HCT116 (cell line): ENCODE measurements around the gene WDPCP. TPM values are rescaled to one million over a fixed set of nuclear protein-coding genes. Genes with fewer than 3 reads are reported as not detected.

Experiments
- ATAC-seq: fragments of 200-7000 bp; cut with Tn5 transposase; 2 replicates; pipeline ENCODE4 v1.9.1; 2020; ENCODE audit warnings: mild to moderate bottlenecking, moderate library complexity
- BruUV-seq: library from RNA; stranded (reverse); fragments of 400-500 nt; replicated peaks from 2 replicates; lab custom pipeline; 2021; lab: Mats Ljungman, UMichigan
- CTCF ChIA-PET: fragments of 300-600 bp; sonication (Branson Sonifier 250); formaldehyde crosslinking; loops from one replicate; lab custom pipeline; 2021; ENCODE audit warnings: antibody characterized with exemption; lab: Charles Lee
- POLR2A ChIA-PET: fragments of 300-600, 350-600 bp; sonication (Branson Sonifier 250); formaldehyde crosslinking; loops from one replicate; lab custom pipeline; 2021; ENCODE audit warnings: antibody characterized with exemption; lab: Charles Lee
- RAD21 ChIA-PET, 2 experiments: fragments of 300-600 bp; sonication (Branson Sonifier 250); formaldehyde crosslinking; loops; one replicate each; lab custom pipeline; 2023; ENCODE audit warnings: low total read pairs in 2 of 2; ENCODE audit not compliant: uncharacterized antibody in 2 of 2, unreplicated experiment in 2 of 2, low non-redundant PET in 1 of 2; lab: Charles Lee
- DNase-seq: peaks from one replicate; pipeline ENCODE4 v3.0.0-alpha.2; 2010; ENCODE audit warnings: low read depth, low spot score
- H2AFZ ChIP-seq: fragments of 200-600 bp; shearing (Covaris generic), sonication (generic); 2 replicates; pipeline ENCODE4 v1.6.1; 2017; ENCODE audit warnings: low read depth, mixed run types, mixed read lengths, antibody characterized with exemption, low read length; ENCODE audit not compliant: poor library complexity, severe bottlenecking
- H3K27ac ChIP-seq: 2 replicates; pipeline ENCODE4 v1.5.1; 2012; ENCODE audit warnings: low read depth, low read length
- H3K27me3 ChIP-seq: fragments of 200-600 bp; sonication (generic); 2 replicates; pipeline ENCODE4 v1.6.1; 2016; ENCODE audit warnings: mixed run types, low read length, mixed read lengths; ENCODE audit not compliant: insufficient read depth
- H3K36me3 ChIP-seq, 2 experiments: fragments of 200-500 bp in 1 of 2; fragments of 200-600 bp in 1 of 2; sonication (Bioruptor generic) in 1 of 2; sonication (generic) in 1 of 2; 2 replicates each; pipeline versions ENCODE4 v1.5.1 to v1.6.1; 2014 to 2016; ENCODE audit warnings: low read length in 2 of 2, inconsistent platforms in 1 of 2, mixed read lengths in 1 of 2, mixed run types in 1 of 2; ENCODE audit not compliant: insufficient read depth in 2 of 2, control insufficient read depth in 1 of 2
- H3K4me1 ChIP-seq, 2 experiments: fragments of 200-600 bp in 1 of 2; sonication (generic) in 1 of 2; 2 replicates each; pipeline versions ENCODE4 v1.5.1 to v1.6.1; 2012 to 2017; ENCODE audit warnings: low read length in 2 of 2, inconsistent platforms in 1 of 2, mild to moderate bottlenecking in 1 of 2, mixed read lengths in 1 of 2, mixed run types in 1 of 2, moderate library complexity in 1 of 2; ENCODE audit not compliant: insufficient read depth in 2 of 2, control insufficient read depth in 1 of 2
- H3K4me2 ChIP-seq: fragments of 200-600 bp; sonication (generic); 2 replicates; pipeline ENCODE4 v1.6.1; 2017; ENCODE audit warnings: mixed run types, low read length, mixed read lengths
- H3K4me3 ChIP-seq, 2 experiments: fragments of 200-600 bp in 1 of 2; sonication (generic) in 1 of 2; replicated peaks in 1 of 2; 2 replicates each; pipeline ENCODE4 v1.5.1; 2011 to 2016; ENCODE audit warnings: low read length in 2 of 2, control low read depth in 1 of 2, low read depth in 1 of 2, mild to moderate bottlenecking in 1 of 2, mixed read lengths in 1 of 2, mixed run types in 1 of 2
- H3K79me2 ChIP-seq: fragments of 200-600 bp; sonication (generic); 2 replicates; pipeline ENCODE4 v1.6.1; 2017; ENCODE audit warnings: mild to moderate bottlenecking, mixed run types, low read length, moderate library complexity, mixed read lengths; ENCODE audit not compliant: insufficient read depth
- H3K9ac ChIP-seq: fragments of 200-600 bp; sonication (generic); 2 replicates; pipeline ENCODE4 v1.6.1; 2016; ENCODE audit warnings: low read length, mixed read lengths
- H3K9me2 ChIP-seq: fragments of 200-600 bp; sonication (generic), shearing (Covaris generic); 2 replicates; pipeline ENCODE4 v1.6.1; 2017; ENCODE audit warnings: mixed run types, mild to moderate bottlenecking, moderate library complexity; ENCODE audit not compliant: insufficient read depth
- H3K9me3 ChIP-seq, 2 experiments: fragments of 200-500 bp in 1 of 2; fragments of 200-600 bp in 1 of 2; sonication (Bioruptor generic) in 1 of 2; sonication (generic) in 1 of 2; 2 replicates each; pipeline ENCODE4 v1.6.1; 2014 to 2017; ENCODE audit warnings: low read length in 2 of 2, mixed read lengths in 2 of 2, inconsistent platforms in 1 of 2, low read depth in 1 of 2, mild to moderate bottlenecking in 1 of 2, mixed run types in 1 of 2, moderate library complexity in 1 of 2; ENCODE audit not compliant: control insufficient read depth in 1 of 2, insufficient read depth in 1 of 2
- H4K20me1 ChIP-seq: fragments of 200-600 bp; sonication (generic), shearing (Covaris generic); 2 replicates; pipeline ENCODE4 v1.6.1; 2017; ENCODE audit warnings: mixed run types, mild to moderate bottlenecking, moderate library complexity; ENCODE audit not compliant: insufficient read depth
- CTCF ChIP-seq, 3 experiments: fragments of 200-600 bp in 1 of 3; sonication (generic) in 1 of 3; IDR thresholded peaks in 2 of 3; conservative IDR thresholded peaks in 1 of 3; 2 replicates each; pipeline ENCODE4 v1.5.1; 2012 to 2017; ENCODE audit warnings: low read depth in 2 of 3, low read length in 2 of 3, antibody characterized with exemption in 1 of 3, borderline replicate concordance in 1 of 3, control low read depth in 1 of 3, mild to moderate bottlenecking in 1 of 3, mixed read lengths in 1 of 3, mixed run types in 1 of 3, moderate library complexity in 1 of 3; ENCODE audit not compliant: insufficient read depth in 1 of 3
- ELF1 ChIP-seq: IDR thresholded peaks from 2 replicates; pipeline ENCODE4 v1.6.1; 2012; ENCODE audit warnings: low read depth, borderline replicate concordance
- EZH2 ChIP-seq: fragments of 200-600 bp; sonication (generic); IDR thresholded peaks from 2 replicates; pipeline ENCODE4 v1.6.1; 2017; ENCODE audit warnings: antibody characterized with exemption, mixed run types
- EZH2phosphoT487 ChIP-seq: fragments of 200-600 bp; IDR thresholded peaks from 2 replicates; pipeline ENCODE4 v1.6.1; 2018; ENCODE audit warnings: antibody characterized with exemption, borderline replicate concordance
- JUND ChIP-seq: IDR thresholded peaks from 2 replicates; pipeline ENCODE4 v1.6.1; 2012
- SIN3A ChIP-seq: IDR thresholded peaks from 2 replicates; pipeline ENCODE4 v1.6.1; 2012; ENCODE audit warnings: low read depth
- YY1 ChIP-seq: IDR thresholded peaks from 2 replicates; pipeline ENCODE4 v1.6.1; 2011; ENCODE audit warnings: low read length, low read depth, moderate library complexity, mild to moderate bottlenecking; ENCODE audit not compliant: insufficient replicate concordance; ENCODE audit errors: extremely low read depth
- ZBTB33 ChIP-seq: IDR thresholded peaks from 2 replicates; pipeline ENCODE4 v1.6.1; 2011; ENCODE audit warnings: mild to moderate bottlenecking, low read length, moderate library complexity; ENCODE audit not compliant: insufficient replicate concordance; ENCODE audit errors: extremely low read depth
- ZFX ChIP-seq: fragments of 450-650 bp; IDR thresholded peaks from 2 replicates; pipeline ENCODE4 v1.6.1; 2017
- ZNF274 ChIP-seq: fragments of 200-500 bp; sonication (Bioruptor generic); IDR thresholded peaks from 2 replicates; pipeline ENCODE4 v1.6.1; 2014; ENCODE audit warnings: mild to moderate bottlenecking, low read depth, low read length, inconsistent platforms
- intact Hi-C: fragments of 100-400 bp; cut with micrococcal nuclease; formaldehyde crosslinking; loops from 2 replicates; pipeline ENCODE4 v1.10.0; 2022
- total RNA-seq: library from RNA; stranded (reverse); gene quantifications from one replicate; pipeline ENCODE4 v1.2.1, GENCODE V29; 2021; ENCODE audit not compliant: unreplicated experiment

The WDPCP gene
- total RNA-seq, 1 experiment from 2014 or later, result 4.1 TPM

- DNase-seq (no peak), ATAC-seq (no peak)
- Histone ChIP-seq H3K4me1 (no peaks in the 10 kb centered on the region), H3K79me2 (no peaks in the 10 kb centered on the region), H3K9ac (no peak overlapping the region), H2AFZ (no peak overlapping the region), H3K9me3 (no peaks in the 10 kb centered on the region), H3K4me2 (no peak overlapping the region), H3K36me3 (no peaks in the 10 kb centered on the region), H3K4me3 (no peak overlapping the region), H3K27ac (no peak overlapping the region), H3K27me3 (no peaks in the 10 kb centered on the region), H3K9me2 (no peaks in the 10 kb centered on the region), H4K20me1 (no peaks in the 10 kb centered on the region)
- ChIA-PET RAD21 (no interaction called here), POLR2A (no interaction called here), CTCF (no interaction called here)
- TF ChIP-seq ZBTB33 (no peak), YY1 (no peak), CTCF (IDR thresholded peaks at IDR 0.05 in 2 of 3, conservative IDR thresholded peaks at IDR 0.05 in 1 of 3; ENCODE audit: borderline replicate concordance in 1 of 3, insufficient read depth in 1 of 3, low read depth in 2 of 3, low read length in 2 of 3) (no peak)
- BruUV-seq, result no TSS peak
- intact Hi-C loops, result no loop called here
These were observed 267.6 kb downstream of the WDPCP start for GRCh38 chr2:63320669-63321068.

- no peaks in the 10 kb centered on the region for H3K9me2 ChIP-seq
- H3K27me3 ChIP-seq, result no peaks in the 10 kb centered on the region
- ATAC-seq, result no peak
- intact Hi-C loops, result no loop called here
- no peak overlapping the region for H3K9ac ChIP-seq
- no peaks in the 10 kb centered on the region for H4K20me1 ChIP-seq
- no peak overlapping the region for H3K4me2 ChIP-seq
- RAD21 ChIA-PET, result no interaction called here
- BruUV-seq, result no TSS peak
- POLR2A ChIA-PET, result no interaction called here
- no peaks in the 10 kb centered on the region for H3K36me3 ChIP-seq
- H3K4me3 ChIP-seq, result no peak overlapping the region
- H3K27ac ChIP-seq, result no peak overlapping the region
- CTCF ChIA-PET, result no interaction called here
- no peaks in the 10 kb centered on the region for H3K79me2 ChIP-seq
- no peaks in the 10 kb centered on the region for H3K9me3 ChIP-seq
- DNase-seq, result no peak
- H2AFZ ChIP-seq, result no peak overlapping the region
- no peaks in the 10 kb centered on the region for H3K4me1 ChIP-seq
- TF ChIP-seq SIN3A, result no peak
- no peak for TF ChIP-seq YY1
- no peak for TF ChIP-seq ELF1
- no peak for TF ChIP-seq JUND
- no peak for TF ChIP-seq EZH2phosphoT487
- TF ChIP-seq EZH2, result no peak
- TF ChIP-seq ZNF274, result no peak
- no peak for TF ChIP-seq ZFX
- TF ChIP-seq CTCF (IDR thresholded peaks at IDR 0.05 in 2 of 3, conservative IDR thresholded peaks at IDR 0.05 in 1 of 3; ENCODE audit: borderline replicate concordance in 1 of 3, insufficient read depth in 1 of 3, low read depth in 2 of 3, low read length in 2 of 3), result no peak
- no peak for TF ChIP-seq ZBTB33
These were observed 277.7 kb downstream of the WDPCP start for GRCh38 chr2:63310614-63311013.
